ENCODE results near the gene TBX4. TPM values are rescaled to one million over a fixed set of nuclear protein-coding genes. Genes with fewer than 3 reads are reported as not detected.

The TBX4 gene
- total and polyA plus RNA-seq, 2 donors from 2014 or later, result not detected

DNA sequence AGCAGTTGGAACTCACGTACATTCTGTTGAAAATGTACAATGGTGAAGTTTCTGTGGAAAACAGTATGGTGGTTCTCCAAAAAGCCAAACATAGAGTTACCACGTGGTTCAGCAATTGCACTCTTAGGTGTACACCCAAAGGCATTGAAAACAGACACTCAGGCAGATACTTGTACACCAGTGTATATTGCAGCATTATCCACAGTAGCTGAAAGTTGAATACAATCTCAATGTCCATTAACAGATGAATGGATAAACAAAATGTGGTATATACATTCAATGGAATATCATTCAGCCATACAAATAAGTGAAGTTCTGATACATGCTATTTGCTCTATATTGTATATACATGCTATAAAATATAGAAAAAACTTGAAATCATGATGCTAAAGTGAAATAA is 29.4 kb upstream of the TBX4 start:
- Histone ChIP-seq H3K4me3 (ENCODE audit: low read length in 3 of 3) (no peak overlapping the region), H3K9me3 (ENCODE audit: control insufficient read depth in 2 of 3, insufficient read depth in 1 of 3, low read length in 3 of 3) (no peaks in the 10 kb centered on the region), H3K4me1 (ENCODE audit: control insufficient read depth in 2 of 3, insufficient read depth in 2 of 3, low read depth in 1 of 3, low read length in 3 of 3) (no peaks in the 10 kb centered on the region), H3K36me3 (ENCODE audit: control insufficient read depth in 2 of 3, insufficient read depth in 3 of 3, low read length in 3 of 3) (no peaks in the 10 kb centered on the region), H3K27me3 (ENCODE audit: control insufficient read depth, insufficient read depth, low read length) (peaks cover 2% of the 10 kb centered on the region), H3K9ac (ENCODE audit: low read length in 3 of 3) (no peak overlapping the region), H3K27ac (ENCODE audit: low read depth in 2 of 2, low read length in 2 of 2) (no peak overlapping the region)
- DNase-seq (no peak), FAIRE-seq (no peak)
- intact Hi-C loops (cut with DNase I), result loop anchor here (10.0 kb wide), 1 partner anchor 122 kb away; no protein-coding TSS in a partner anchor
- TF ChIP-seq, protein P1, sequence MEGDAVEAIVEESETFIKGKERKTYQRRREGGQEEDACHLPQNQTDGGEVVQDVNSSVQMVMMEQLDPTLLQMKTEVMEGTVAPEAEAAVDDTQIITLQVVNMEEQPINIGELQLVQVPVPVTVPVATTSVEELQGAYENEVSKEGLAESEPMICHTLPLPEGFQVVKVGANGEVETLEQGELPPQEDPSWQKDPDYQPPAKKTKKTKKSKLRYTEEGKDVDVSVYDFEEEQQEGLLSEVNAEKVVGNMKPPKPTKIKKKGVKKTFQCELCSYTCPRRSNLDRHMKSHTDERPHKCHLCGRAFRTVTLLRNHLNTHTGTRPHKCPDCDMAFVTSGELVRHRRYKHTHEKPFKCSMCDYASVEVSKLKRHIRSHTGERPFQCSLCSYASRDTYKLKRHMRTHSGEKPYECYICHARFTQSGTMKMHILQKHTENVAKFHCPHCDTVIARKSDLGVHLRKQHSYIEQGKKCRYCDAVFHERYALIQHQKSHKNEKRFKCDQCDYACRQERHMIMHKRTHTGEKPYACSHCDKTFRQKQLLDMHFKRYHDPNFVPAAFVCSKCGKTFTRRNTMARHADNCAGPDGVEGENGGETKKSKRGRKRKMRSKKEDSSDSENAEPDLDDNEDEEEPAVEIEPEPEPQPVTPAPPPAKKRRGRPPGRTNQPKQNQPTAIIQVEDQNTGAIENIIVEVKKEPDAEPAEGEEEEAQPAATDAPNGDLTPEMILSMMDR (IDR thresholded peaks at IDR 0.05; ENCODE audit: borderline replicate concordance, extremely low read depth, insufficient read depth), result no peak

DNA sequence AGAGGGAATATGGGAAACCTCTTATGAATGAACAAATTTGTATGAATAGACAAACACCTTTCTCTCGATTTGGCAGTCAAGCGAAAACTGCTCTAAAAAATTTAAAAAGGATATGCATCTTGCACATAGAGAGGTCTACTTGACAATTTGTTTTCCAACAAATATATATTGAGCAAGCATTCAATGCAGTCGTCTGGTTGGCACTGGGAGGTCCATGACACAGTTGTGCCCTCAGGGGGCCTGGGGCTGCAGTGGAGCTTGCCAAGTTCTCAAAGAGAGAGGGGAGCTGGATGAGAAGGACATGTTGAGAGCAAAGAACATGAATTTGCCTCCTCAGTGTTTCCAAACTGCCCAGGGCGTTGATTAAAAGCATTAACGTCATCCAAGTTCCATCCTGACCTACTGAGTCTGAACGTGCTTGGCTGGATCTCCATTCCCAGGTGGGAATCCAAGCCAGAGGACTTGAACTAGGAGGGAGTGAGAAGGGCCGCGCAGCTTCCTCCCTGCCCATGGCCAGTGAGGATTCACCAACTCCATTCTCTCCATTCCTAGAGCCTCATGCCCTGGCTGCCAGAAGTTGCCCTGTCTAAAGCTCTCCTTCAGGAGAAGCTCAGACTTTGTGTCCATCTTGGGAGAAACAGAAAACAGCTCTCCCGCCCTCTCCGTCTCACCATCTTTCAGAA is 28.1 kb upstream of the TBX4 start:
- FAIRE-seq, result no peak
- no peak overlapping the region for H3K9ac ChIP-seq (ENCODE audit: low read length in 3 of 3)
- no peak overlapping the region for H3K27ac ChIP-seq (ENCODE audit: low read depth in 2 of 2, low read length in 2 of 2)
- peaks cover 2% of the 10 kb centered on the region for H3K27me3 ChIP-seq (ENCODE audit: control insufficient read depth, insufficient read depth, low read length)
- TF ChIP-seq, protein P1 (IDR thresholded peaks at IDR 0.05; ENCODE audit: borderline replicate concordance, extremely low read depth, insufficient read depth), result no peak
- no peaks in the 10 kb centered on the region for H3K36me3 ChIP-seq (ENCODE audit: control insufficient read depth in 2 of 3, insufficient read depth in 3 of 3, low read length in 3 of 3)
- intact Hi-C loops (cut with DNase I), result loop anchor here (10.0 kb wide), 1 partner anchor 121 kb away; no protein-coding TSS in a partner anchor
- no peak for DNase-seq
- H3K4me3 ChIP-seq (ENCODE audit: low read length in 3 of 3), result no peak overlapping the region
- no peaks in the 10 kb centered on the region for H3K4me1 ChIP-seq (ENCODE audit: control insufficient read depth in 2 of 3, insufficient read depth in 2 of 3, low read depth in 1 of 3, low read length in 3 of 3)
- H3K9me3 ChIP-seq (ENCODE audit: control insufficient read depth in 2 of 3, insufficient read depth in 1 of 3, low read length in 3 of 3), result no peaks in the 10 kb centered on the region

DNA sequence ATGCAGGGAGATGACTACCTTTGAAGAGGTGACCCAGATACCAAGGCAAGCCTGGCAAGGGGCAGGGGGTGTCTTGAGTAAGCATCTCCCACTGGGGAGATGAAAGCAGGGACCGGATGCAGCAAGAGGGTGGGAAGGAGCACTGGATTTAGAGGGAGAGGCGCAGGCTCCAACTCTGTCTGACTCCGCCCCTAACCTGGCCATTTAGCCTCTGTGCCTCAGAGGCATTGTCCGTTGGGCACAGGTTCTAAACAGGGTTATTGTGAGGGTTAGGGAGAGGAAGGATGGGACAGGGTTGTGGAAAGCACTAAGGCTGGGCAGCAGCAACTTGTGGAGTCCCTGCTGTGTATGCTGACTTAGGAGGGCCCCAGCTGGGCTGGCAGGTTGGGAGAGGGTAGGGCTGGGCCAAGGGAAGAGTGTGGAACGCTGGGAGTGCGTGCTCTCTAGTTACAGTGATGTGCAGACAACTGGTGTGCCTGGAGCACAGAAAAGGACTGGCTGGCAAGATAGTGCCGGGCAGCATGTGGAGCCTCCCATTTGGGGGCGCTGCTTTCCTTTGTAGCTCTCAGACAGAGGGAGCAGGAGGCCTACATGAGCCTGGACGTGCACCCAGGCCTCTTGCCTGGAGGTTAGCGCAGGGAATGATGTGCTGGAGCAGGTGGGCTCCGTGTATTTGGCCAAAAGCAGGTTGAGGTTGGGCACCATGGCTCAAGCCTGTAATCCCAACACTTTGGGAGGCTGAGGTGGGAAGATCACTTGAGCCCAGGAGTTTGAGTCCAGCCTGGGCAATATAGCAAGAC is 26.3 kb upstream of the TBX4 start:
- Histone ChIP-seq H3K9me3 (ENCODE audit: control insufficient read depth in 2 of 3, insufficient read depth in 1 of 3, low read length in 3 of 3) (no peaks in the 10 kb centered on the region), H3K9ac (ENCODE audit: low read length in 3 of 3) (no peak overlapping the region), H3K27ac (ENCODE audit: low read depth in 2 of 2, low read length in 2 of 2) (no peak overlapping the region), H3K4me3 (ENCODE audit: low read length in 3 of 3) (no peak overlapping the region), H3K36me3 (ENCODE audit: control insufficient read depth in 2 of 3, insufficient read depth in 3 of 3, low read length in 3 of 3) (no peaks in the 10 kb centered on the region), H3K4me1 (ENCODE audit: control insufficient read depth in 2 of 3, insufficient read depth in 2 of 3, low read depth in 1 of 3, low read length in 3 of 3) (no peaks in the 10 kb centered on the region), H3K27me3 (ENCODE audit: control insufficient read depth, insufficient read depth, low read length) (peaks cover 2% of the 10 kb centered on the region)
- FAIRE-seq (no peak), DNase-seq (no peak)
- TF ChIP-seq, protein P1 (IDR thresholded peaks at IDR 0.05; ENCODE audit: borderline replicate concordance, extremely low read depth, insufficient read depth), result no peak
- intact Hi-C loops (cut with DNase I), result loop anchor here (10.0 kb wide), 1 partner anchor 119 kb away; no protein-coding TSS in a partner anchor
